Stimulated activated CD4-positive, alpha-beta T cell treated with anti-CD3 and anti-CD28 coated beads, Interleukin-1b, Interleukin-23, amount 100 ng/mL, for 48 hours (primary cell): ENCODE results near the gene CALML5.
"Not testable (repeated sequence)": the region's sequence is repeated elsewhere in the genome, so short reads cannot be mapped to it uniquely, and the experiment has no call there.

Experiments
- DNase-seq: peaks from one replicate; pipeline ENCODE4 v3.0.0-alpha.2; 2020

The CALML5 gene

GRCh38 chr10:5479481-5480161 lies 19.7 kb downstream of the CALML5 start:
- no peak for DNase-seq

GRCh38 chr10:5478694-5479305 lies 20.6 kb downstream of the CALML5 start:
- DNase-seq = no peak

GRCh38 chr10:5477948-5478693 lies 21.2 kb downstream of the CALML5 start:
- DNase-seq = no peak

GRCh38 chr10:5476918-5477525 lies 22.3 kb downstream of the CALML5 start:
- no peak for DNase-seq

GRCh38 chr10:5475974-5476807 lies 23.2 kb downstream of the CALML5 start:
- not testable (repeated sequence) for DNase-seq

- DNase-seq = not testable (repeated sequence)
Measured at GRCh38 chr10:5475088-5475487, 24.3 kb downstream of the CALML5 start.

- DNase-seq = not testable (repeated sequence)
Measured at GRCh38 chr10:5474642-5475041, 24.7 kb downstream of the CALML5 start.

- DNase-seq = no peak
Measured at GRCh38 chr10:5470062-5470751, 29.2 kb downstream of the CALML5 start.

- DNase-seq = no peak
Measured at GRCh38 chr10:5469353-5470061, 29.9 kb downstream of the CALML5 start.

GRCh38 chr10:5468262-5469106 lies 30.9 kb downstream of the CALML5 start:
- DNase-seq = no peak

- no peak for DNase-seq
Measured at GRCh38 chr10:5467634-5468255, 31.6 kb downstream of the CALML5 start.

- no peak for DNase-seq
Measured at GRCh38 chr10:5467207-5467535, 32.2 kb downstream of the CALML5 start.

- DNase-seq = no peak
Measured at GRCh38 chr10:5466451-5467206, 32.7 kb downstream of the CALML5 start.

GRCh38 chr10:5465976-5466450 lies 33.4 kb downstream of the CALML5 start:
- DNase-seq = no peak

GRCh38 chr10:5464546-5464945 lies 34.8 kb downstream of the CALML5 start:
- DNase-seq = no peak

- DNase-seq = no peak
Measured at GRCh38 chr10:5462841-5463293, 36.5 kb downstream of the CALML5 start.

- DNase-seq = no peak
Measured at GRCh38 chr10:5461914-5462840, 37.2 kb downstream of the CALML5 start.

GRCh38 chr10:5461203-5461588 lies 38.2 kb downstream of the CALML5 start:
- DNase-seq = no peak
